ENCODE results near the gene KCNH1. TPM values are rescaled to one million over a fixed set of nuclear protein-coding genes. Genes with fewer than 3 reads are reported as not detected.

Gene KCNH1
- total RNA-seq, 1 donor from 2014 or later: 0.10 TPM

GRCh38 chr1:211127166-211127565 lies 6.8 kb downstream of the KCNH1 start:
- Mint-ChIP-seq H3K9me3 (ENCODE audit: unreplicated experiment) (no peaks in the 10 kb centered on the region), H3K27me3 (ENCODE audit: unreplicated experiment) (no peaks in the 10 kb centered on the region)

GRCh38 chr1:211126622-211127021 lies 7.3 kb downstream of the KCNH1 start:
- no peak for DNase-seq (ENCODE audit: low spot score)
- Mint-ChIP-seq H3K36me3 (ENCODE audit: low read depth, unreplicated experiment) (no peaks in the 10 kb centered on the region), H3K4me1 (ENCODE audit: unreplicated experiment) (no peaks in the 10 kb centered on the region), H3K9me3 (ENCODE audit: unreplicated experiment) (no peaks in the 10 kb centered on the region), H3K4me3 (ENCODE audit: unreplicated experiment) (no peak overlapping the region), H3K27me3 (ENCODE audit: unreplicated experiment) (peaks cover 2% of the 10 kb centered on the region), H3K27ac (ENCODE audit: unreplicated experiment) (no peak overlapping the region)
- TF ChIP-seq CTCF (IDR thresholded peaks at IDR 0.05; ENCODE audit: unreplicated experiment): no peak

More at GRCh38 chr1:211127166-211127565, 6.8 kb downstream of the KCNH1 start:
- H3K27ac Mint-ChIP-seq (ENCODE audit: unreplicated experiment): no peak overlapping the region
- no peak overlapping the region for H3K4me3 Mint-ChIP-seq (ENCODE audit: unreplicated experiment)
- no peaks in the 10 kb centered on the region for H3K36me3 Mint-ChIP-seq (ENCODE audit: low read depth, unreplicated experiment)
- no peak for TF ChIP-seq CTCF (IDR thresholded peaks at IDR 0.05; ENCODE audit: unreplicated experiment)
- H3K4me1 Mint-ChIP-seq (ENCODE audit: unreplicated experiment): no peaks in the 10 kb centered on the region
- no peak for DNase-seq (ENCODE audit: low spot score)

GRCh38 chr1:211118407-211119102 lies 15.4 kb downstream of the KCNH1 start:
- Mint-ChIP-seq H3K9me3 (ENCODE audit: unreplicated experiment) (no peaks in the 10 kb centered on the region), H3K27ac (ENCODE audit: unreplicated experiment) (no peak overlapping the region), H3K4me1 (ENCODE audit: unreplicated experiment) (no peaks in the 10 kb centered on the region), H3K4me3 (ENCODE audit: unreplicated experiment) (no peak overlapping the region), H3K36me3 (ENCODE audit: low read depth, unreplicated experiment) (no peaks in the 10 kb centered on the region), H3K27me3 (ENCODE audit: unreplicated experiment) (peaks cover 2% of the 10 kb centered on the region)
- no peak for TF ChIP-seq CTCF (IDR thresholded peaks at IDR 0.05; ENCODE audit: unreplicated experiment)
- no peak for DNase-seq (ENCODE audit: low spot score)

DNA sequence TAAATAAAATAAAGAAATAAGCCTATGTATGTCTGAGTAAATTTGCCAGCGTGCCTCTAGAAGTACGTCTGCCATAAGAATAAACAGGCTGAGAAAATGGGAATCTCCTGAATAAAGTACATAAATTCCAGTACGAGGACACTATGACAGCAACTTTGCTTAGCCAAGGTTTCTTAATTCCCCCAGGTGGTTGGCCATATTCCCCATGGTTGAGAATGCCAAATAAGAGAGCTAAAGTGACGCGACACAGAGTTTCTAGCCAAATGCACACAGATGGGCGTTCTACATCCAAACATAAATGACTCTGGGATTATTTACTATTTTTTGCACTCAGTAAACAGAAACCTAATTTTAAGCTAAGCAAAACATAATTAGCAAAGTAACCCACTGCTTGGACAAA lies 19.5 kb downstream of the KCNH1 start:
- peaks cover 4% of the 10 kb centered on the region for H3K9me3 Mint-ChIP-seq (ENCODE audit: unreplicated experiment)
- H3K27ac Mint-ChIP-seq (ENCODE audit: unreplicated experiment): no peak overlapping the region
- no peak for DNase-seq (ENCODE audit: low spot score)
- no peak for TF ChIP-seq CTCF (IDR thresholded peaks at IDR 0.05; ENCODE audit: unreplicated experiment)
- no peaks in the 10 kb centered on the region for H3K4me1 Mint-ChIP-seq (ENCODE audit: unreplicated experiment)
- H3K36me3 Mint-ChIP-seq (ENCODE audit: low read depth, unreplicated experiment): no peaks in the 10 kb centered on the region
- H3K27me3 Mint-ChIP-seq (ENCODE audit: unreplicated experiment): no peaks in the 10 kb centered on the region
- no peak overlapping the region for H3K4me3 Mint-ChIP-seq (ENCODE audit: unreplicated experiment)

DNA sequence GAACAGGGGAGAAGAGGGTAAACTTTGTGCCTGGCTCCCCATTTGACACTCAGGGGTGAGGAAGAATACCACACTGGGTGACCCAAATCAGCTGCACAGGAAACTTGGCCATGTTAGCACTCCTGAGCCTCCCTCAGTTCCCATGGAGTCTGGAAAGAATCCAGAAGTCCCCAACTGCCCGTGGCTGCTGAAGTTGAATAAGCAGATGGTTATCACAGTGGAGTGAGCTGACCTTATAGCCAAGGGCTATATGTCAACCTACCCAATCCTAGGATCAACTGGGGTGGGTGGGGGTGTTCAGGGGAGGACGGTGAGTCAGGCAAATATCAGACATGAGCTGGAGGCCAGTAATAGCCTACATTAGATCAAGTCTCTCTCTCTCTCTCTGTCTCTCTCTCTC lies 20.4 kb downstream of the KCNH1 start:
- no peaks in the 10 kb centered on the region for H3K4me1 Mint-ChIP-seq (ENCODE audit: unreplicated experiment)
- TF ChIP-seq CTCF (IDR thresholded peaks at IDR 0.05; ENCODE audit: unreplicated experiment): no peak
- H3K4me3 Mint-ChIP-seq (ENCODE audit: unreplicated experiment): no peak overlapping the region
- no peaks in the 10 kb centered on the region for H3K36me3 Mint-ChIP-seq (ENCODE audit: low read depth, unreplicated experiment)
- no peak overlapping the region for H3K27ac Mint-ChIP-seq (ENCODE audit: unreplicated experiment)
- no peaks in the 10 kb centered on the region for H3K27me3 Mint-ChIP-seq (ENCODE audit: unreplicated experiment)
- H3K9me3 Mint-ChIP-seq (ENCODE audit: unreplicated experiment): peaks cover 4% of the 10 kb centered on the region
- DNase-seq (ENCODE audit: low spot score): no peak

Measured in endothelial cell (in vitro differentiated cells).